GM12878 (cell line): ENCODE measurements around the gene DOCK1. TPM values are rescaled to one million over a fixed set of nuclear protein-coding genes. Genes with fewer than 3 reads are reported as not detected.
"Not testable (repeated sequence)": the region's sequence is repeated elsewhere in the genome, so short reads cannot be mapped to it uniquely, and the experiment has no call there.

Source experiments
- ATAC-seq: fragments of 200-7000 bp; cut with Tn5 transposase; 3 replicates; pipeline ENCODE4 v1.9.1; 2020; ENCODE audit warnings: mild to moderate bottlenecking, moderate library complexity
- BruUV-seq: library from RNA; stranded (reverse); fragments of 400-500 nt; replicated peaks from 2 replicates; lab custom pipeline; 2021; lab: Mats Ljungman, UMichigan
- CTCF ChIA-PET: fragments of 300-600 bp; sonication (Branson Sonifier 250); formaldehyde crosslinking; extraction: SDS; loops from one replicate; lab custom pipeline; 2021; ENCODE audit warnings: inconsistent platforms; lab: Yijun Ruan, JAX
- POLR2A ChIA-PET: fragments of 350-600 bp; formaldehyde crosslinking; extraction: SDS; loops from one replicate; lab custom pipeline; 2021; ENCODE audit warnings: inconsistent platforms; lab: Charles Lee
- RAD21 ChIA-PET: fragments of 300-600 bp; sonication (Branson Sonifier 250); formaldehyde crosslinking; loops from one replicate; lab custom pipeline; 2023; ENCODE audit warnings: antibody characterized with exemption; ENCODE audit not compliant: unreplicated experiment; lab: Charles Lee
- SMC1A ChIA-PET: fragments of 300-600 bp; sonication (Branson Sonifier 250); formaldehyde crosslinking; loops from one replicate; lab custom pipeline; 2023; ENCODE audit not compliant: unreplicated experiment, uncharacterized antibody; lab: Charles Lee
- DNase-seq: peaks from one replicate; pipeline ENCODE4 v3.0.0-alpha.2; 2011; ENCODE audit warnings: low read depth, low spot score
- FAIRE-seq: peaks from 3 replicates; lab custom pipeline; 2011; peaks lifted over from hg19 to GRCh38; lab: Jason Lieb, UNC
- H2AFZ ChIP-seq: 2 replicates; pipeline ENCODE4 v1.6.0; 2011; ENCODE audit warnings: low read depth, low read length, control low read depth; ENCODE audit not compliant: control insufficient read depth
- H3K27ac ChIP-seq: 2 replicates; pipeline ENCODE4 v1.5.1; 2011; ENCODE audit warnings: control low read depth; ENCODE audit not compliant: control insufficient read depth, insufficient read depth
- H3K27me3 ChIP-seq, 2 experiments: replicated peaks in 1 of 2; 2 replicates each; pipeline versions ENCODE4 v1.6.0 to v1.6.1; 2011; ENCODE audit warnings: low read length in 1 of 2; ENCODE audit not compliant: control insufficient read depth in 2 of 2, insufficient read depth in 2 of 2
- H3K36me3 ChIP-seq, 2 experiments: 2 replicates each; pipeline ENCODE4 v1.5.1; 2011; ENCODE audit warnings: low read length in 1 of 2; ENCODE audit not compliant: control insufficient read depth in 2 of 2, insufficient read depth in 2 of 2
- H3K4me1 ChIP-seq: 2 replicates; pipeline ENCODE4 v1.6.1; 2011; ENCODE audit warnings: mild to moderate bottlenecking, low read length, moderate library complexity, mixed read lengths; ENCODE audit not compliant: control insufficient read depth, insufficient read depth
- H3K4me2 ChIP-seq: 2 replicates; pipeline ENCODE4 v1.6.0; 2011; ENCODE audit warnings: control low read depth; ENCODE audit not compliant: control insufficient read depth, insufficient read depth
- H3K4me3 ChIP-seq: fragments of 200-600 bp; sonication (generic); 2 replicates; pipeline ENCODE4 v1.5.1; 2016
- H3K79me2 ChIP-seq: 2 replicates; pipeline ENCODE4 v1.6.0; 2011; ENCODE audit warnings: low read length; ENCODE audit not compliant: control insufficient read depth, insufficient read depth
- H3K9ac ChIP-seq: 2 replicates; pipeline ENCODE4 v1.8.0; 2011; ENCODE audit warnings: low read length, control low read depth, mixed read lengths; ENCODE audit not compliant: control insufficient read depth, insufficient read depth
- H3K9me3 ChIP-seq: replicated peaks from 3 replicates; pipeline ENCODE4 v1.5.1; 2011; ENCODE audit warnings: mild to moderate bottlenecking, low read length; ENCODE audit not compliant: control insufficient read depth, insufficient read depth
- H4K20me1 ChIP-seq: 2 replicates; pipeline ENCODE4 v1.6.0; 2011; ENCODE audit not compliant: control insufficient read depth, insufficient read depth
- BCLAF1 ChIP-seq: fragments of 450-650 bp; IDR thresholded peaks from 2 replicates; pipeline ENCODE4 v1.6.1; 2017; ENCODE audit warnings: antibody characterized with exemption, mild to moderate bottlenecking, moderate library complexity
- BHLHE40 ChIP-seq, 2 experiments: fragments of 450-650 bp in 1 of 2; IDR thresholded peaks; 2 replicates each; pipeline ENCODE4 v1.6.1; 2011 to 2017; ENCODE audit warnings: low read depth in 2 of 2, borderline replicate concordance in 1 of 2, improper control_type of control experiment in 1 of 2, low read length in 1 of 2, mild to moderate bottlenecking in 1 of 2
- EED ChIP-seq: sonication (generic); IDR thresholded peaks from 2 replicates; pipeline ENCODE4 v1.6.1; 2016; ENCODE audit warnings: antibody characterized with exemption, low read depth
- MYC ChIP-seq: IDR thresholded peaks from 2 replicates; pipeline ENCODE4 v1.6.1; 2011; ENCODE audit warnings: mild to moderate bottlenecking, low read length, moderate library complexity, inconsistent platforms; ENCODE audit not compliant: insufficient read depth, insufficient replicate concordance, insufficient read length, severe bottlenecking
- NFXL1 ChIP-seq: fragments of 450-650 bp; IDR thresholded peaks from 2 replicates; pipeline ENCODE4 v1.6.1; 2017; ENCODE audit warnings: antibody characterized with exemption, mild to moderate bottlenecking, borderline replicate concordance
- RFX5 ChIP-seq: IDR thresholded peaks from 2 replicates; pipeline ENCODE4 v1.6.1; 2011; ENCODE audit warnings: low read depth, low read length, improper control_type of control experiment
- ZSCAN29 ChIP-seq: fragments of 450-650 bp; IDR thresholded peaks from 2 replicates; pipeline ENCODE4 v1.6.1; 2017; ENCODE audit warnings: mild to moderate bottlenecking, moderate library complexity
- WGBS: methylation state at CpG from one replicate; pipeline ENCODE4 v1.1.6; 2016; ENCODE audit warnings: low lambda C conversion rate; ENCODE audit not compliant: insufficient replicate concordance, insufficient coverage; ENCODE audit errors: missing lambda C conversion rate; 5-methylcytosine and 5-hydroxymethylcytosine counted together
- in situ Hi-C: fragments of 300-500 bp; cut with MboI; formaldehyde crosslinking; loops from 9 replicates; pipeline ENCODE4 v1.14.3; 2018; ENCODE audit warnings: mixed read lengths
- intact Hi-C: fragments of 100-400 bp; cut with micrococcal nuclease; formaldehyde crosslinking; loops from one replicate; pipeline ENCODE4 v1.14.2; 2022; ENCODE audit not compliant: unreplicated experiment
- polyA plus RNA-seq, 11 experiments: library from polyadenylated mRNA; depleted of rRNA in 4 of 11; unstranded in 6 of 11; stranded (reverse) in 5 of 11; fragments of >200 nt; fragmentation: Nextera tagmentation in 4 of 11; fragmentation: Illumina TruSeq in 1 of 11; extraction: Ambion mirVana in 4 of 11; extraction: Trizol in 1 of 11; gene quantifications; 1 replicate in 1 of 11; 2 replicates in 10 of 11; pipeline versions ENCODE4 v1.2.1 to v1.2.3, GENCODE V29; 2011 to 2016; ENCODE audit warnings: inconsistent platforms in 2 of 11, missing spikeins in 2 of 11, low read depth in 1 of 11
- total RNA-seq, 4 experiments: library from RNA; depleted of rRNA in 3 of 4; stranded (reverse); fragments of >200 nt in 3 of 4; fragmentation: Illumina TruSeq in 1 of 4; extraction: Trizol in 1 of 4; gene quantifications; 2 replicates each; pipeline versions ENCODE4 v1.2.1 to v1.2.3, GENCODE V29; 2013 to 2021

Gene DOCK1
- total and polyA plus RNA-seq, 10 of the 15 experiments (the other 5 are each of a cell fraction or from before 2014, with no cell fraction given) = 0.05 to 0.18 TPM; not detected in 8

GRCh38 chr10:126937026-126937425 is 31.8 kb downstream of the DOCK1 start (continued):
- TF ChIP-seq BHLHE40 (IDR thresholded peaks at IDR 0.05; ENCODE audit: borderline replicate concordance in 1 of 2, low read depth in 2 of 2, low read length in 1 of 2) = no peak
- TF ChIP-seq ZSCAN29 = no peak
- no peak for TF ChIP-seq NFXL1
- TF ChIP-seq MYC = no peak
- TF ChIP-seq BCLAF1 = no peak
- TF ChIP-seq RFX5 = no peak
- TF ChIP-seq EED = no peak
- TF ChIP-seq, all 136 proteins: peak for 0

GRCh38 chr10:126938121-126938520 is 32.9 kb downstream of the DOCK1 start:
- H4K20me1 ChIP-seq, H3K9ac ChIP-seq, H3K9me3 ChIP-seq, H3K4me3 ChIP-seq, intact Hi-C loops, DNase-seq, H3K4me2 ChIP-seq, in situ Hi-C loops, H3K36me3 ChIP-seq, FAIRE-seq, H3K27me3 ChIP-seq, ATAC-seq, H2AFZ ChIP-seq, BruUV-seq, H3K79me2 ChIP-seq, RAD21 ChIA-PET, H3K27ac ChIP-seq, SMC1A ChIA-PET, POLR2A ChIA-PET, H3K4me1 ChIP-seq: not testable (repeated sequence)
- CTCF ChIA-PET = interaction anchor here (0.6 kb wide), 1 partner anchor 1489 kb away, joined by 3 read pairs; no protein-coding TSS in a partner anchor
- 53% methylated on average over 9 of the region's 9 CpGs for WGBS
